NOMO-1 treated with dmso at 0.1 percent for 144 hours (cell line): ENCODE results near the gene ZMYND8.
"Not testable (repeated sequence)": the region's sequence is repeated elsewhere in the genome, so short reads cannot be mapped to it uniquely, and the experiment has no call there.

Source experiments
- DNase-seq: peaks from one replicate; lab custom pipeline; 2025; ENCODE audit not compliant: unreplicated experiment; lab: John Stamatoyannopoulos, UW

Gene ZMYND8

DNA sequence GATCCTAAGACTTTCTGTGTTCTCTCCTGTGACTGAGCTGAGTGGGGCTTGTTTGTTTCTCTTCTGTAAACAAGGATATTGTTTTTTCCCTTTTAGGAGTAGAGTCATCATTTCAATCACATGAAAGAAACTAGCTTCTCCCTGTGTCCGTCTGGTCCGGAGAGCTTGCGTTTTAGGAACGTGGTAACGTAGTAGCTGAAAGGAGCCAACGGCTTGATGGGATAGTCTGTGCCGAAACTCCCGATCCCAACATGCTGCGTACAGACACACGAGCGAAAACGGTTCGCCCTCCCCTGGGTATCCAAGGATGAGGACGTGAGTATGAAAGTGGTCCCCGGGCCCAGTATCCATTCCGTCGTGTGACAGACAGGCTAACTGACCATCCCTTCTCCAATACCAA is 146.5 kb downstream of the ZMYND8 start:
- no peak for DNase-seq

DNA sequence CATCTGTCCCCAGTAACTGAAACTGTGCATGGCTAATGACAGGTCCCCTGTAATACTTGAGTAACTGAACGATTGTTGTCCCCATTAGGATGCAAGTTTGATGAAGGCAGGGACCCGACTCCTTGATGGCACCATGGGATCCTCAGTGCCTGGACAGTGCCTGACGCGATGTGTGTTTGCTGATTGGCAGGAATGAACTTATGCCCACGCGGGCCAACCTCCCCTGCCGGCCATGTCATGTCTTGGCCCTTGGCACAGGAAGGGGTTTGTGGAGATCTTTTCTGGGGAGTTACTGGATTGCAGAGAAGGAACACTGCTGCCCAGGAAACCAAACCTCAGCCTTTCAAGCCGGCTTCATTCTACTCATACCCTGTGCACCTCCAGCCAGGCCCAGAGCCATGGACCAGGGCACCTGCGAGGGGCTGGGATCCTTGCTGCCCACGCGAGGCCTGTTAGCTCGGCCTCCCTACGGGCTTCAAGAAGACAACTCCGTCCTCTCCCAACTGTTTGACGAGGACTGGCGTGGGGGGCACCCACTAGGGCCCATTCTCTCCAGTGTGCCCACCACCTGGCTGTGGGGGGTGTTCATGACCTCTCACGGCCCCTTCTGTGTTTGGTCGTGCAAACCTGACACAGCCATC is 147.8 kb downstream of the ZMYND8 start:
- DNase-seq: no peak

DNA sequence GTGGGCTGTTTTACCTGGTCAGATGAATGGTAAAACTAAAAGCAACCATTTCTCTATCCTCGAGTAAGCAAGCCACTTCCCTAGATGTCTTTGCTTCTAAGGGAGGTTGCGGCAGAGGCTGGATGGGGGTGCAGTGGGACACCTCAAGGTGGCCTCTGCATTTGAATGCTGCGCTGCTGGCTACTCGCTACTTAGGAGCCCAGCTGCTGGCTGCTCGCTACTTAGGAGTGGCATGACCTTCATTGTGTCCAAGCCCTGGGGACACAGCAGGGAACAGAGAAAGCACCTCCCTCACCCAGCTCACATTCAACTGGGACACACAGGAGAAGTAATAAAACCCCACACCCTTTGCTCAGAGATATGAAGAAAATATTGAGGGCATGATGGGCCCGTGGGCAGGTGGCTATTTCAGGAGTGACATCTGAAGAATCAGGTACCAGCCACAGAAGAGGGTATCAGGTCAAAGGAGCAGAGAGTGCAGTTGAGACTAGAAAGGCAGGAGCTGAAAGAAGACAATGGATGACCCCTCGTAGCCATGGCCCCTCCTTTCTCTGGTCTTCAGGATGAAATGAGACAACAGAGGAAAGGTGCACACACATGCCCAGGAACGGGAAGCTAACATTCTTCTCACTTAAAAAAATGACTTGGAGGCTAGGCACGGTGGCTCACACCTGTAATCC is 149.4 kb downstream of the ZMYND8 start:
- no peak for DNase-seq

- not testable (repeated sequence) for DNase-seq
Measured at GRCh38 chr20:47206552-47206951, 149.9 kb downstream of the ZMYND8 start.

DNA sequence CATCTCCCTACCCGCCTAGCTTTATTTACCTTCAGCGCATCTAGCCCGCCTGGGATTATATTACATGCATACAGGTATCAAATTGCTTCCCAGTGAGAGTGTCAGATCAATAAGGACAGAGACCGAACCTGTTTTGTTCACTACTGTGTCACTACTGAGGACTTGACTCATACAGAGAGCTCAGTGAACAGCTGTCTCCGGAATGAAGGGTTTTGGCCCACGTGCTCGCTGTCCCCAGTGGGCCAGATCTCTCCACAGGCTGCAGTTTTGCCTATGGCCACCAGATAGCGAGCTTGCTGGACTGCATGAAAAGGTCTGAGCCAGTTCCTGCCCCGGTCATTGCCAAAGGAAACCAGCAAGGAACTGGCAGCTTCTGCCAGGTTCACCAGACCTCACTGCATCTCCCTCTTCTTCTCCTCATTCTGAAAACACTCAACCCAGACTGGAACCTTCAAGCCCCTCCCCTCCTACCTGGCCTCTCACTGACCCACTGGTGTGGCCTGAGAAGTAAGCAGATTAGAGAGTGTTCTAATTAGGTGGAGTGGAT is 150.8 kb downstream of the ZMYND8 start:
- no peak for DNase-seq

DNA sequence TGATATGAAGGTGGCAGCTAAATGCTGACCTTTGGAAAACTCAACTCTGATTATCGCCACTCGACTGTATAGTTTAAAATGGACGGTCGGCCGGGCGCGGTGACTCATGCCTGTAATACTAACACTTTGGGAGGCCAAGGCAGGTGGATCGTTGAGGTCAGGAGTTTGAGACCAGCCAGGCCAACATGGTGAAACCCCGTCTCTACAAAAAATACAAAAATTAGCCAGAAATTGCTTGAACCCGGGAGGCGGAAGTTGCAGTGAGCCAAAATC is 151.7 kb downstream of the ZMYND8 start:
- DNase-seq: not testable (repeated sequence)

GRCh38 chr20:47204008-47204849 is 152.3 kb downstream of the ZMYND8 start:
- no peak for DNase-seq

- DNase-seq: no peak
Measured at GRCh38 chr20:47202733-47203667, 153.5 kb downstream of the ZMYND8 start.

DNA sequence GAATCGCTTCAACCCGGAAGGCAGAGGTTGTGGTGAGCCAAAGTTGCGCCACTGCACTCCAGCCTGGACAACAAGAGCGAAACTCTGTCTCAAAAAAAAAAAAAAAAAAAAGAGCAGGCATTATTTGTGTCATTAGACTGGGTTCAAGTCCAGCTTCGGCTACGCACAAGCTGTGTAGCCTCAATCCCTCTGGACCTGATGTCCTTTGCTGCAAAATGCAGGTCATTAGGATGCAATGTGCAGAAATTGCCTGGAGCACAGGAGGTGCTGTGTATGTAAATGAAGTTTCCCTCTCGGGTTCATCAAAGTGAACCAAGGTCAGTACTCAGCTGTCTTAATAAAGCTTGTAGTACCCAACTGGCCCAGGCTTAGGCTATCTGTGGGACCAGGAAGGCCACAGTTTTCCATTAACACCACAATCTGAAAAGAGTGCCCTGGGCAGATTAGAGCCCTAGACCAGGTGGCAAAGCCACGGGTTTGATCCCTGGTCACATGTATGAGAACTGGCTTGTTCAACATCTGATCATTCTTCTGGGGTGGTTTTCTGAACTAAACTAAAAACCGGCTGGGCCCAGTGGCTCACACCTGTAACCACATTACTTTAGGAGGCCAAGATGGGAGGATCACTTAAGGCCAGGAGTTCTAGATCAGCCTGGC is 155.3 kb downstream of the ZMYND8 start:
- DNase-seq: no peak

- DNase-seq: no peak
Measured at GRCh38 chr20:47198996-47199552, 157.4 kb downstream of the ZMYND8 start.

DNA sequence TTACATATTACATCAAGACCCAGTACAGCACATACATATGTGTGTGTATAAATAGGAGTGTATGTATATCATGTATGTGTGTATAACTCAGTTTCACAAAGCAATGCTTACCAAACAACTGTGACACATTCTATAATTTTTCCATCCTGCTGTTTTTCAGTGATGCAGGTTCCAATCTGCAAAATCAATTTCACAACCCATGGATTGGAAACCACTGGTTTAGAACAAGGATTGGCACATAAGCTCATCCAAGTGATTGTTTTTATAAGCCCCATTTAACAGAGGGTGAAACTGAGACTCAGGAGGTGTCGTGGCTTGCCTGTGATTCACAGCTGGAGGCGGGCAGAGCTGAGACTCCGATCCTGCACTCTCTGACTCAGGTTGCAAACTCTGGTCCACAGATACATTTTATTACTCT is 158.2 kb downstream of the ZMYND8 start:
- DNase-seq: no peak

DNA sequence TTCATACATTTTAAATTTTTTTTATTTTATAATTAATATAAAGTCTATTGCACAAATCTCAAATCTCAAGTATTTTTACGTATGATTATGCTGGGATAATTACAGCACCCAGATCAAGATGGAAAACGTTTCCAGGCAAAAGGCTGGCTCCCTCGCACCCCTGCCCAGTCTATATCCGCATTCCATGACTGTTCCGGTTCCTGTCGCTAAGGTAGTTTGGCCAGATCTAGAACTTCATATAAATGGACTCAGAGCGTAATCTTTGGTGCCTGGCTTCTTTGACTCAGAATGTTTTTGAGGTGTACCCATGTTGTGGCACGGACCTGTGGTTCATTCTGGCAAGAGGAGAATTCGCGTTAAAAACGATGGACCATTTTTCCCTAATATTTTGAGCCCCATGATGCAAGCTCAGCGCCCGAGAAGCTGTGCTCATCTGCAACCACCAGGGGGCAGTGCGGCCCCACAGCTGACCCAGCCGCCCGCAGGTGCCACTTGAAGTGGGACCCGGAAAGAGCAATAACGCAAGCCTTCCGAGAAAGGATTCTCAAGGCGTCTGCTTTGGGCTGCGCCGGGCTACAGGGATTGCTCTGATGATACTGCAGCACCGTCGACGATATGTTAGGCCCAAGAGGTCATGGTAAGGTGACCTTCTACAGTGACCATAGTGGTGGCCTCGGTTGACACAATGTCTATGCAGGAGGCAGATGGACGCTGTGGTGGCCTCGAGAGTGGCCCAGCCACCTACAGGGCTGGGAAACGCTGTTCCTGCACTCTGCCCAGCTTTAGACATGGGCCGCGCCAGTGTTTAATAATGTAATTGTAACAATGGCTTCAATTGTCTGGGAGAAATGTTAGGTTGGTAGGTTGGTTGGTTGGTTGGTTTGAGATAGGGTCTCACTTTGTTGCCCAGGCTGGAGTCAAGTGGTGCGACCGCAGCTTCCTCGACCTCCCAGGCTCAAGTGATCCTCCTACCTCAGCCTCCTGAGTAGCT is 160.1 kb downstream of the ZMYND8 start:
- DNase-seq: peak; percentile 48

GRCh38 chr20:47195573-47195972 is 160.9 kb downstream of the ZMYND8 start:
- no peak for DNase-seq

- DNase-seq: no peak
Measured at GRCh38 chr20:47191956-47192355, 164.5 kb downstream of the ZMYND8 start.

- DNase-seq: no peak
Measured at GRCh38 chr20:47191074-47191673, 165.3 kb downstream of the ZMYND8 start.

- no peak for DNase-seq
Measured at GRCh38 chr20:47189060-47189459, 167.4 kb downstream of the ZMYND8 start.

GRCh38 chr20:47188540-47188939 is 168.0 kb downstream of the ZMYND8 start:
- no peak for DNase-seq

GRCh38 chr20:47187450-47188195 is 168.9 kb downstream of the ZMYND8 start:
- DNase-seq: no peak
